ENCODE results near the gene WDR86.

DNA sequence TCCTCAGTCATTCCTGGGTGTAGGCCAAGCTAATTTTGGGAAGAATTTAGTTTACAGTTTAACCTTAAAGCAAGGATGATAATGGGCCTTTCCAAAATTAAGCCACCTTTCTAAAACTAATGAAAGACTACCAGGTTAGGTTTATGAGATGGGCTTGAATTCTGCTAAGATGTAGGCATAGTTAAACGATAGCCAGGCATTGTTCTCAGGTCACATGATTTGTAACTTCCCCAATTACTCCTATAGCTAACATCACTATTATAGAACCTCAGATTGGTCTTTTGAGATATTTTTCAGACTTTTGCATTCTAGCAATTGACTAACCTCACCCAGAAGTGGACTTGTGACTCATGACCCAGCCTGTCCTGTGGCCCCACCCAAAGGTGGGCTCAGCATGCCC is 75.2 kb downstream of the WDR86 start:
- TF ChIP-seq, protein P1, sequence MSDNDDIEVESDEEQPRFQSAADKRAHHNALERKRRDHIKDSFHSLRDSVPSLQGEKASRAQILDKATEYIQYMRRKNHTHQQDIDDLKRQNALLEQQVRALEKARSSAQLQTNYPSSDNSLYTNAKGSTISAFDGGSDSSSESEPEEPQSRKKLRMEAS (IDR thresholded peaks at IDR 0.05) = no peak
- TF ChIP-seq SIN3A (IDR thresholded peaks at IDR 0.05; ENCODE audit: low read depth) = no peak
- TF ChIP-seq CEBPB (IDR thresholded peaks at IDR 0.05; ENCODE audit: low read depth) = no peak
- TF ChIP-seq, protein P2, sequence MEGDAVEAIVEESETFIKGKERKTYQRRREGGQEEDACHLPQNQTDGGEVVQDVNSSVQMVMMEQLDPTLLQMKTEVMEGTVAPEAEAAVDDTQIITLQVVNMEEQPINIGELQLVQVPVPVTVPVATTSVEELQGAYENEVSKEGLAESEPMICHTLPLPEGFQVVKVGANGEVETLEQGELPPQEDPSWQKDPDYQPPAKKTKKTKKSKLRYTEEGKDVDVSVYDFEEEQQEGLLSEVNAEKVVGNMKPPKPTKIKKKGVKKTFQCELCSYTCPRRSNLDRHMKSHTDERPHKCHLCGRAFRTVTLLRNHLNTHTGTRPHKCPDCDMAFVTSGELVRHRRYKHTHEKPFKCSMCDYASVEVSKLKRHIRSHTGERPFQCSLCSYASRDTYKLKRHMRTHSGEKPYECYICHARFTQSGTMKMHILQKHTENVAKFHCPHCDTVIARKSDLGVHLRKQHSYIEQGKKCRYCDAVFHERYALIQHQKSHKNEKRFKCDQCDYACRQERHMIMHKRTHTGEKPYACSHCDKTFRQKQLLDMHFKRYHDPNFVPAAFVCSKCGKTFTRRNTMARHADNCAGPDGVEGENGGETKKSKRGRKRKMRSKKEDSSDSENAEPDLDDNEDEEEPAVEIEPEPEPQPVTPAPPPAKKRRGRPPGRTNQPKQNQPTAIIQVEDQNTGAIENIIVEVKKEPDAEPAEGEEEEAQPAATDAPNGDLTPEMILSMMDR (IDR thresholded peaks at IDR 0.05 in 2 of 3, conservative IDR thresholded peaks at IDR 0.05 in 1 of 3; ENCODE audit: borderline replicate concordance in 1 of 3, insufficient read depth in 1 of 3, low read depth in 2 of 3, low read length in 2 of 3) = no peak
- TF ChIP-seq SP1 (IDR thresholded peaks at IDR 0.05; ENCODE audit: low read depth) = no peak

Data from HCT116 (cell line).